ENCODE data around the gene MATK. TPM values are rescaled to one million over a fixed set of nuclear protein-coding genes. Genes with fewer than 3 reads are reported as not detected.

The MATK gene
- total RNA-seq = 0.24 TPM
- long read RNA-seq, partial matches to known transcripts = 0 of 3 reads
- long read RNA-seq, other reads (novel, unspliced or antisense) = 0 of 3 reads

- no peak for DNase-seq
- intact Hi-C loops (cut with DNase I) = no loop called here
- no peak for ATAC-seq (ENCODE audit: poor library complexity)
Measured at GRCh38 chr19:3785938-3786824, at the start of gene MATK. Gene MATK, minus strand, starts transcription at chr19:3786381. Its CDS starts 1,246 bp downstream, at chr19:3785135.

GRCh38 chr19:3835055-3835435 is 48.9 kb upstream of the MATK start:
- intact Hi-C loops (cut with DNase I) = no loop called here
- no peak for ATAC-seq (ENCODE audit: poor library complexity)
- no peak for DNase-seq

DNA sequence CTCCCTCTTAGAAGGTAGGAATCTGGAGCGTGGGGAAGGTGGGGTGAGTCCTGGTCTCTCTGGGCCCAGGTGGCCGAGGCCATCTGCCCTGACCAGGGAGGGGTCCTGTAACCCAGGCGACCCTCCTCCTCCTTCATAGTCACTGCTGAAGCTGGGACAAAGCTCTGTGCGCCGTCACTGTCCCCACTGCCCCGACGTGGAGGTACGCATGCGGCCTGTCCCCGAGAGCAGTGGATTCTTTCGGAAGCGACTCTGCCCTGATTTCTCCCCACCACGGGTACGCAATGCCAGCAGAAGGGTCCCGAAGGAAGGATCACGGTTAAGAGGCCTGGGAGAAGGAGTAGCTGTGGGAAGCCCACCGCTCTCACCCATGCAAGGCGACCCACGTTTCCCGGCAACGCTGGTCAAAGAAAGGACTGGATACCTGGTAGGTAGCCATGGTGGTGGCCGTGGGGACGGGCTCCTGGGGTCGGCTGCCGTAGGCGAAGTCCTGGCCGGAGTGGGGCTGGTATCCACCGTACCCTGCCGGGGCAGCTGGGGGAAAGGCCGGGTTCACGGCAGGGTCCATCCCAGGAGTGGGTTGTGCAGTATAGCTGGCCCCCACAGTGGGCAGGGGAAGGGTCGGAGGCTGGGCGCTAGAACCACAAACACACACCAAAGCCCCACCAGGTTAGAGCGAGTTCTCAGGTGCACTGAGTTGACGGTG is 48.3 kb upstream of the MATK start:
- DNase-seq (no peak), ATAC-seq (ENCODE audit: poor library complexity) (no peak)
- intact Hi-C loops (cut with DNase I) = no loop called here

GRCh38 chr19:3833578-3834348 is 47.6 kb upstream of the MATK start:
- intact Hi-C loops (cut with DNase I) = no loop called here
- DNase-seq (no peak), ATAC-seq (ENCODE audit: poor library complexity) (no peak)

DNA sequence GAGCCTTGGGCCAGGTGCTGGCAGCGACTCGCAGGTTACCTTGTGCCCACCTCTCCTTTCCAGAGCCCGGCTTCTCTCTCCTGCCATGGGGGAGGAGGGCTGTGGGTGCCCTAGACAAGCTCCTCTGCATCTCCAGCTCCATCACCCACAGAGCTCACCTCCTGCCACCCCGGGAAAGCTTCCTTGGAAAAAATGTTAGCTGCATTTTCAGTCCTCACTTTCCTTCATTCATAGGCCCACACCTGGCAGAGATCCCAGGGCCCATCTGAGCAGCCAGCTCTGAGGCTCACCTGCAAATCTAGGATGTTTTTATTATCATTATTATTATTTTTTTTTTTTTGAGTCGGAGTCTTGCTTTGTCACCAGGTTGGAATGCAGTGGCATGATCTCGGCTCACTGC is 45.8 kb upstream of the MATK start:
- ATAC-seq (ENCODE audit: poor library complexity) (no peak), DNase-seq (no peak)
- intact Hi-C loops (cut with DNase I) = no loop called here

GRCh38 chr19:3831601-3832000 is 45.4 kb upstream of the MATK start:
- ATAC-seq (ENCODE audit: poor library complexity) = no peak
- intact Hi-C loops (cut with DNase I) = no loop called here
- no peak for DNase-seq

DNA sequence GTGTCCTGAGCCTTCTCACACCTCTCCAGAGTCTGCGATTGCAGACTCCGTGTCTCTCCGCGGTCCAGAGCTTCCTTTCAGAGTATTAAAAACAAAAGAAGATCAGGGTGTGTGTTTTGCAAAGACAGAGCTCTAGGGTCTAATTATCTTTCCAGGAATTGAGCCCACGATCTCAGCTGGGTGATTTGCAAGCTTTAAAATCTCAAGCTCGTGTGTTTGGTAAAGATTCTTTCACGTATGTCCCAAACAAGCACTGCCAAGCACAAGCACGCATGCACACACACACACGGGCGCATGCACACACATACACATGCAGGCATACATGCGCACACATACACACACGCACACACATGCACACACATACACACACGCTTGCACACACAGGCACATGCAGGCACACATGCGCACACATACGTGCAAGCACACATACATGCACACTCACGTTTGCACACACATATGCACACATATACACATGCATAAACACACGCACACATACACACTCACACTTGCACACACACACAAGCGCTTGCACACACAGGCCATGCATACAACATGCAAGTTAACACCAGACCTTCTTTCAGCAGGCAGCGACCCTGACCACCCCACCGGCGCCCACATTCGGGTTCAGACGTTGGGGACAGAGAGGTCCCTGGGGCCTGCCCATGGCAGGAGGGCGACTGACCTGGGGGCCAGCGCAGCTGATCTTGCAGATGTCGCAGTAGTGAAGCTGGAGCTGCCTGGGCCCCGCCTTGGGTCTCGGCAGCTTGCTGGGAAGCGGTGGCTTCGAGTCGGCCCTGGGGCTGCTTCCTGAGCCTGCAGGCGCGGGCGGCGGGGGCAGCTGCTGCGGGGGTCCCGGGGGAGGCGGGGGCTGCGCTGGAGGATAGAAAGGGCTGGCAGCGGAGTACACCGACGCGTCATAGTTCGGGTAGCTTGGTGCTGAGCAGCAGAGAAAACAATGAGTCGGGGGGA is 44.7 kb upstream of the MATK start:
- DNase-seq (no peak), ATAC-seq (ENCODE audit: poor library complexity) (no peak)
- intact Hi-C loops (cut with DNase I) = no loop called here

DNA sequence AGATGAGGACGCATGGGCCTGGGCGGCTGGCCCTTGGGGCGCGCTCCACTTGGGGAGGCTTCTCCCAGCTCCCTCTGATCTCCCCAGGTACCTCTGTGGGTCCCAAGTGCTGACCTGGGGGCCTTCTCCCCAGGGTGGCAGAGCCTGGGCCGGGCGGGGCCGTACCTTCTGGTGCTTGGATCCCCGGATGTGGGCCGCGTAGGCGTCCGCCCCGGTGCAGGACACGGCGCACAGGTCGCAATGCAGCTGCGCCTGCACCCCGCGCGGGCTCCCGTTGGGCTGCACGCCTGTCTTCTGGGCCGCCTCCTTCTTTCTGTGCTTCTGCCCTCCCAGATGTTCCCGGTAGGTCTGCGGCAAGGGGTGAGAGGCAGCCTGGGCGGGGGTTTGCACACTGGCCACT is 41.1 kb upstream of the MATK start:
- DNase-seq = no peak
- ATAC-seq (ENCODE audit: poor library complexity) = no peak
- intact Hi-C loops (cut with DNase I) = no loop called here

GRCh38 chr19:3826163-3826562 is 40.0 kb upstream of the MATK start:
- ATAC-seq (ENCODE audit: poor library complexity) (no peak), DNase-seq (no peak)
- intact Hi-C loops (cut with DNase I) = no loop called here

DNA sequence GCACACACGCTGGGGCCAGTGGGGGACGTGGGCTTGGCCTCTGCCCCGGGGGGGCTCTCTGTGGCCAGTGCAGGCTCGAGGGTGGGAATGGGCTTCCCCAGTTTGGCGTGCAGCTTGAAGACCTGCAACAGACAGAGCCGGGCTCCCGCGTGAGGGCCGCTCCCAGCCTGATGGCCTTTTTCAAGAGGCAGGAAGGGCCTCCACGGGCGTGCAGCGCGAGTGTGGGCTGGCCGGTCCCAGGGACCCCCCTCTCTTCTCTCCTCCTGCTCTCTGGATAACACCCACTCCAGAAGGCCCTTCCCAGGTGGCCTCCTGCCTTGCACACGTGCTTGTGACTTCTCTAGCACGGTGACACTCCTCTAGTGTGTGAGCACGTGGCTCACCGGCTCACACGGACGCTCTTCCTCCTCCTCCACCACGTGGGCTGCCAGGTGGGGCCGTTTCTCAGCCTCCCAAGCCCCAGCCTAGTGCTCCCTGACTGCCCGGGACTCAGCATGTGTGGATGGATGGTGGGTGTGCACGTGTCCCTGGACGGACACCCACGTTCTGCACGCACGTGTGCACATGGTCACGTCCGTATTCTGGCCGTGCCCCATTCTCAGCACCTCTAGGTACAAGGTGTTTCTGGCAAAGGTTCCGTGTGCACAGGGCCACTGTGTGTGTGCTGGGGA is 39.2 kb upstream of the MATK start:
- ATAC-seq (ENCODE audit: poor library complexity) (no peak), DNase-seq (no peak)
- intact Hi-C loops (cut with DNase I) = no loop called here

GRCh38 chr19:3823350-3823713 is 37.2 kb upstream of the MATK start:
- DNase-seq = no peak
- no peak for ATAC-seq (ENCODE audit: poor library complexity)
- intact Hi-C loops (cut with DNase I) = no loop called here

GRCh38 chr19:3822683-3823349 is 36.6 kb upstream of the MATK start:
- intact Hi-C loops (cut with DNase I) = no loop called here
- ATAC-seq (ENCODE audit: poor library complexity) (no peak), DNase-seq (no peak)

DNA sequence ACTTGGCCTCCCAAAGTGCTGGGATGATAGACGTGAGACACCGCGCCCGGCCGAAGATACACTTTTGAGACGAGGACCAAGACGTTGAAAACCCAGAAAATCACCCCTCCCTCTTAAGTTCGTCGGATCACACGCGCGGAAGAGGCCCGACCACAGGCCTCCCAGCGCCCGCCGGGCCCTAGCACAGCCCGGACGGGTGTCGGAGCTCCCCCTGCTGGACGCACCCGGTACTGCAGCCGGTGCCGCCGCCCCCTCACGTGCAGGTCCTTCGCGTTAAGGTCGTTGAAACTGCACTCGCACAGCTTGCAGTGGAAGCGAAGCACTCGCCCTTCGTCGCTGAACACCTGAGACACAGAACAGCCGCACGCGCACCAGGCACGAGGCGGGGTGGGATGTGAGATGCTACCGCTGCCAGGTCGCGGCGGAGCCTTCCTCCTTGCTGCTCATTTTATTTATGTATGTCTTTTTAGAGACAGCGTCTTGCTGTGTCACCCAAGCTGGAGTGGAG is 35.7 kb upstream of the MATK start:
- DNase-seq (peak; percentile 84), ATAC-seq (ENCODE audit: poor library complexity) (peak; percentile 86)
- intact Hi-C loops (cut with DNase I) = no loop called here

DNA sequence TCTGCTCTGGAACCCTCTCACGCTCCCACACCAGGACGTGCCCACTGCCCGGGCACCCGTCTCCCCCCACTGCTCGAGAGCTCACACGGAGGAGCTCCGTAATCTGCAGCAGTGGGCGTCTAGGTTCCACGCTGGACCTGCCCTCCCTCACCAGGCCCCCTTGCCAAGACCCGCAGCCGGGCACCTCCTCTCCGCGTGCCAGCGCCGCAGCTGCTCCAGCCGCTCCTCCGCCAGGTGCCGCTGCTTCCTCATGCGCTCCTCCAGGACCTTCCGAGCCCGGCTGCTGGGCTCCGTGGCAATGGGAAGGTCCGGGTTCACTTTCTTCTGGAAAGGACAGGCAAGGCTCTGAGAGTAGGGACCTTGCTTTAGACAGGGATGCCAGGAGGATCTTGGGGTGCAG is 35.0 kb upstream of the MATK start:
- intact Hi-C loops (cut with DNase I) = no loop called here
- ATAC-seq (ENCODE audit: poor library complexity) (no peak), DNase-seq (no peak)

DNA sequence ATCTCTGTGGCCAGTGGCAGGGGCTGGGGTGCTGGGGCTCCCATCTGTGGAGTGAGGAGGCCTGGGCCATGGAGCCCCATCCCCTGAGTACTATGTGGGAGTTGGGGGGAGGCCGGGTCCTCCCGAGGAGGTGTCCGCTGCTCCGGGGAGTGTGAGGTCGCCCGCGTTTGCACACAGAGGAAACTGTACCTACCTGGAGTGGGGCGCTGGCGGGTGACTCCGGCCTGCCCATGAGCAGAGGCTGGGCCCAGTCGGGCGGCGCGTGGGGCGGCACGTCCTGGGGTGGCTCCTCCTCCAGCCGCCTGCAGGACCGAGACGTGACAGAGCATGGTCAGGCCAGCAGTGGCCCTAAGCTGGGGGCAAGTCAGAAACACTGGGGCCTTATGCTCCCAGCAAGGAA is 33.8 kb upstream of the MATK start:
- intact Hi-C loops (cut with DNase I) = no loop called here
- ATAC-seq (ENCODE audit: poor library complexity) (no peak), DNase-seq (no peak)

DNA sequence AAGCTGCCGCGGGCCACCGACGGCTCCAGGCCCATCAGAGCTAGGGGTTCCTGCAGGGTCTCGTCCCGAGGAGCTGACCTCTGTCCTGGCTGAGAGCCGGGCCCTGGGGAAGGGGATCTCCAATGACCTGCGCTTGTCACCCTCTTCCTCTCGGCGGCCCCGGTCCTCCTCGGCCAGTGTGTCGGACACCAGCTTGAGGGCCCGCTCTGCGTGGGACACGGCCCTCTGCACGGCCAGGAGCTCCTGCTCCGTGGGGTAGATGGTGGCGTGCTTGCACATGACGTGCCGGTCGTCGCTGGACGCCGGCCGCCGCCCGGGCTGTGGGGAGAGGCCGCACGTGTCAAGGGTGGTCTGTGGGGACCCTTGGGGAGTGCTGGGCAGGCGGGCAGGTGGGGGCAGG is 32.7 kb upstream of the MATK start:
- intact Hi-C loops (cut with DNase I) = no loop called here
- ATAC-seq (ENCODE audit: poor library complexity) = no peak
- DNase-seq = no peak

GRCh38 chr19:3818466-3818865 is 32.3 kb upstream of the MATK start:
- DNase-seq (no peak), ATAC-seq (ENCODE audit: poor library complexity) (no peak)
- intact Hi-C loops (cut with DNase I) = no loop called here
